GM19324 (cell line): ENCODE measurements around the gene RERE.

Source experiments
- ATAC-seq: cut with Tn5 transposase; IDR thresholded peaks from one replicate; pipeline ENCODE4 v1.9.1; 2021; ENCODE audit warnings: mild to moderate bottlenecking, moderate library complexity; ENCODE audit not compliant: unreplicated experiment, low FRiP score

Gene RERE

GRCh38 chr1:8363186-8363766 lies 454.2 kb downstream of the RERE start:
- no peak for ATAC-seq

- ATAC-seq, result no peak
Observed at GRCh38 chr1:8362701-8363101, 454.7 kb downstream of the RERE start.

GRCh38 chr1:8361198-8361849 lies 456.1 kb downstream of the RERE start:
- ATAC-seq, result no peak

- ATAC-seq, result no peak
Observed at GRCh38 chr1:8360493-8361197, 456.8 kb downstream of the RERE start.

- ATAC-seq, result no peak
Observed at GRCh38 chr1:8359617-8360481, 457.6 kb downstream of the RERE start.

GRCh38 chr1:8358897-8359616 lies 458.4 kb downstream of the RERE start:
- ATAC-seq, result no peak

- no peak for ATAC-seq
Observed at GRCh38 chr1:8358241-8358896, 459.1 kb downstream of the RERE start.

GRCh38 chr1:8357329-8358101 lies 459.9 kb downstream of the RERE start:
- no peak for ATAC-seq

- ATAC-seq, result no peak
Observed at GRCh38 chr1:8356256-8357209, 460.9 kb downstream of the RERE start.

GRCh38 chr1:8355439-8356255 lies 461.8 kb downstream of the RERE start:
- ATAC-seq, result no peak

GRCh38 chr1:8354038-8354437 lies 463.4 kb downstream of the RERE start:
- no peak for ATAC-seq

GRCh38 chr1:8352886-8353785 lies 464.3 kb downstream of the RERE start:
- no peak for ATAC-seq

- ATAC-seq, result no peak
Observed at GRCh38 chr1:8352471-8352845, 465.0 kb downstream of the RERE start.

GRCh38 chr1:8351693-8352470 lies 465.6 kb downstream of the RERE start:
- no peak for ATAC-seq

- ATAC-seq, result no peak
Observed at GRCh38 chr1:8350914-8351684, 466.3 kb downstream of the RERE start.
